PFSK-1 (cell line): ENCODE measurements around the gene AGTPBP1.

Experiments
- FOXP2 ChIP-seq: optimal IDR thresholded peaks from 2 replicates; pipeline ENCODE3; 2011; ENCODE audit warnings: borderline replicate concordance, control low read depth, inconsistent platforms; ENCODE audit not compliant: insufficient read depth; ENCODE audit errors: extremely low read length, extremely low read depth
- POLR2AphosphoS5 ChIP-seq: IDR thresholded peaks from 2 replicates; pipeline ENCODE4 v1.6.1; 2012; ENCODE audit warnings: low read depth, mild to moderate bottlenecking, control low read depth, low read length, moderate library complexity
- SIN3A ChIP-seq: IDR thresholded peaks from 2 replicates; pipeline ENCODE4 v1.6.1; 2012; ENCODE audit warnings: mild to moderate bottlenecking, low read length, moderate library complexity, borderline replicate concordance; ENCODE audit not compliant: insufficient read depth
- TAF1 ChIP-seq: IDR thresholded peaks from 2 replicates; pipeline ENCODE4 v1.6.1; 2012; ENCODE audit warnings: low read length, control low read depth, borderline replicate concordance; ENCODE audit not compliant: insufficient read depth
- TF ChIP-seq, protein P1 (sequence below), 2 experiments: IDR thresholded peaks; 2 replicates each; pipeline versions ENCODE4 v1.6.1 to v1.8.0; 2011 to 2012; ENCODE audit warnings: low read depth in 2 of 2, low read length in 2 of 2, control low read depth in 1 of 2, inconsistent platforms in 1 of 2, mild to moderate bottlenecking in 1 of 2, moderate library complexity in 1 of 2; ENCODE audit not compliant: insufficient read depth in 1 of 2

The AGTPBP1 gene

DNA sequence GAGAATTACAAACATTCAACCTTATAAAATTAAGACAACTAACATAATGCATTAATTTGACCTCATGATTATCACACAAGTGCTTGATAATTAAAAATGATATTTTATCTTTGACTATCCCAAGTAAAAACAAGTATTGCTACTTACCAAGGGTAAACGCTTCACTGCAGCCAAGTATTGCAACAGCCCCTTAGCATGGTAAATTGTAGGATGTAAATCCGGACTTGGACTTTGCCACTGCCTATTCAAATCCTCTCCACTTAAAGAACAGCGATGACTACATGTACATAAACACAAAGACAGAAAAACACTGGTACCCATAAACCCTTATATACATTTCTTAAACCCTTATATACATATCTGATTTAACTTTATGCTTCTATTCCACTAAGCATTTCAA lies 155.1 kb downstream of the AGTPBP1 start:
- no peak for TF ChIP-seq POLR2AphosphoS5
- no peak for TF ChIP-seq SIN3A
- TF ChIP-seq FOXP2 = no peak
- TF ChIP-seq, protein P1, sequence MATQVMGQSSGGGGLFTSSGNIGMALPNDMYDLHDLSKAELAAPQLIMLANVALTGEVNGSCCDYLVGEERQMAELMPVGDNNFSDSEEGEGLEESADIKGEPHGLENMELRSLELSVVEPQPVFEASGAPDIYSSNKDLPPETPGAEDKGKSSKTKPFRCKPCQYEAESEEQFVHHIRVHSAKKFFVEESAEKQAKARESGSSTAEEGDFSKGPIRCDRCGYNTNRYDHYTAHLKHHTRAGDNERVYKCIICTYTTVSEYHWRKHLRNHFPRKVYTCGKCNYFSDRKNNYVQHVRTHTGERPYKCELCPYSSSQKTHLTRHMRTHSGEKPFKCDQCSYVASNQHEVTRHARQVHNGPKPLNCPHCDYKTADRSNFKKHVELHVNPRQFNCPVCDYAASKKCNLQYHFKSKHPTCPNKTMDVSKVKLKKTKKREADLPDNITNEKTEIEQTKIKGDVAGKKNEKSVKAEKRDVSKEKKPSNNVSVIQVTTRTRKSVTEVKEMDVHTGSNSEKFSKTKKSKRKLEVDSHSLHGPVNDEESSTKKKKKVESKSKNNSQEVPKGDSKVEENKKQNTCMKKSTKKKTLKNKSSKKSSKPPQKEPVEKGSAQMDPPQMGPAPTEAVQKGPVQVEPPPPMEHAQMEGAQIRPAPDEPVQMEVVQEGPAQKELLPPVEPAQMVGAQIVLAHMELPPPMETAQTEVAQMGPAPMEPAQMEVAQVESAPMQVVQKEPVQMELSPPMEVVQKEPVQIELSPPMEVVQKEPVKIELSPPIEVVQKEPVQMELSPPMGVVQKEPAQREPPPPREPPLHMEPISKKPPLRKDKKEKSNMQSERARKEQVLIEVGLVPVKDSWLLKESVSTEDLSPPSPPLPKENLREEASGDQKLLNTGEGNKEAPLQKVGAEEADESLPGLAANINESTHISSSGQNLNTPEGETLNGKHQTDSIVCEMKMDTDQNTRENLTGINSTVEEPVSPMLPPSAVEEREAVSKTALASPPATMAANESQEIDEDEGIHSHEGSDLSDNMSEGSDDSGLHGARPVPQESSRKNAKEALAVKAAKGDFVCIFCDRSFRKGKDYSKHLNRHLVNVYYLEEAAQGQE (IDR thresholded peaks at IDR 0.05; ENCODE audit: insufficient read depth in 1 of 2, low read depth in 2 of 2, low read length in 2 of 2) = no peak
- no peak for TF ChIP-seq TAF1

DNA sequence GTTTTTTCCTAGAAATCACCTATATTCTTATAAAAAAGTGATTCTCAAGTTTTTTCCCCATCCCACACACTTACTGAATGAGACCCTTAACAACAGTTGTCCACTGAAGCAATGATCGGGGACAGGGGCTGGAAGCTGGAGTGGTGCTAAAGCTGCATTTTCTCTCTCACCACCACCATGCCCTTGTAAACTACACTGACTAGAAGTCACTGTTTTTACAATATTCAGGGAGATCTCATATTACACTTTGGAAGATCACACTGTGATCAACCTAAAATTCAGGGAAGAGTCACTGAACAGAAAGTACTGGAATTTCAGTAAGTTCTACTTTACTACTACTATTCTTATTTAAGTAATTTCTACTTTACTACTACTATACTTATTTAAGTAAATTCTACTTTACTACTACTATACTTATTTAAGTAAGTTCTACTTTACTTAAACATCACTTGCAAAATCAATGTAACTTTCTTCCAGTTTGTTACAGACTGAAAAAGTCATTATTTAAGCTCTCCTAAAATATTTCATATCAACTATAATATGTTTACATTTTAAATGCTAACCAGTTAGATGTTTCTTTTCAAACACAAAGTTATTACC lies 164.3 kb downstream of the AGTPBP1 start:
- TF ChIP-seq, protein P1 (IDR thresholded peaks at IDR 0.05; ENCODE audit: insufficient read depth in 1 of 2, low read depth in 2 of 2, low read length in 2 of 2) = no peak
- TF ChIP-seq POLR2AphosphoS5 (no peak), TAF1 (no peak), FOXP2 (no peak), SIN3A (no peak)

DNA sequence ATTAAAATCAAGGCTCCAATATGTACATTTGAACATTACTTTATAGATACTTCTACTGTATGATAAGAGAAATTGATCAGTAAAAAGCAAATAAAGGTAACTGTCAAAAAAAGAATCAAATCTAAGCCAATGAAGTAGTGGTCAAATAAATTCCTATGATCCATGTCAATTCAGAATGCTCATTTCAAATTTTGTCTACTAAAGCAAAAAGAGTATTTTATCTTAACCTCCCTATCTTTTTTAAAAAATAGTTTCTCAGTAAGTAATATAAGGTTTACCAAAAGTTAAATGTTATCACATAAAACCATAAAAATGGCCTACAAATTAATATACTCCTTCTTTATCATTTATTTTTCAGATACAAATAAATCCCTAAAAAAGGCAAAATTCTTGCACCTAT lies 165.9 kb downstream of the AGTPBP1 start:
- TF ChIP-seq SIN3A = no peak
- TF ChIP-seq, protein P1 (IDR thresholded peaks at IDR 0.05; ENCODE audit: insufficient read depth in 1 of 2, low read depth in 2 of 2, low read length in 2 of 2) = no peak
- TF ChIP-seq POLR2AphosphoS5 = no peak
- no peak for TF ChIP-seq TAF1
- no peak for TF ChIP-seq FOXP2

DNA sequence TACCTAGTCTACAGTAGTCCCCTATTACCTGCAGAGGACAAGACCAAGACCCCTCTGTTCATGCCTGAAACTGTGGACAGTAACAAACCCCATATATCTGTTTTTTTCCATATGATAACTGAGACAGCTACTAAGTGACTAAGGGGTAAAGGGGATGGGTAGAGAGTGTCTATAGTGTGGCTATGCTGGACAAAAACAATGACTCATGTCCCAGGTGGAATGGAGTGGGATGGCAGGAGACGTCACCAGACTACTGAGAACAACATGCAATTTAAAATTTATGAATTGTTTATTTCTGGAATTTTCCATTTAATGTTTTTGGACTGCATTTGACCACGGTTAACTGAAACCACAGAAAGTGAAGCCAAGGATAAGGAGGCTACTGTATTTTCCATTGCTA lies 171.8 kb downstream of the AGTPBP1 start:
- no peak for TF ChIP-seq TAF1
- TF ChIP-seq, protein P1 (IDR thresholded peaks at IDR 0.05; ENCODE audit: insufficient read depth in 1 of 2, low read depth in 2 of 2, low read length in 2 of 2) = no peak
- TF ChIP-seq POLR2AphosphoS5 = no peak
- no peak for TF ChIP-seq SIN3A
- TF ChIP-seq FOXP2 = no peak

DNA sequence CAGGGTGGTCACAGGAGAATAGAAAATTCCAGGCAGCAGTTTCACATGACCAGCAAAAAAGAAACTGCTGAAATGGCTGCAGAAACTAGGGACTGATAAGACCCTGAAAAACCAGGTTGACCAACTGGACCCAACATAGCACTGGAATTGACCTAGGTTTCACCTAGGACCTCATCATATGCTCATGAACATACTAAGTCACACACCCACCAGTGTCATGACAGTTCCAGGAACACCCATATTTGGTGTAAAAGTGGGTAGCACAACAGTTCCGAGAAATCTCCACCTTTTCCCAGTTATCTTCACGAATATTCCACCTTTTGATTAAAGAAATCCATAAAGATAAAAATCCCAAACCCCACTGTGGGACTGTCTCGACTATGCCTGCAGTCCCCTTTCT lies 182.2 kb downstream of the AGTPBP1 start:
- no peak for TF ChIP-seq SIN3A
- TF ChIP-seq, protein P1 (IDR thresholded peaks at IDR 0.05; ENCODE audit: insufficient read depth in 1 of 2, low read depth in 2 of 2, low read length in 2 of 2) = no peak
- no peak for TF ChIP-seq TAF1
- no peak for TF ChIP-seq FOXP2
- no peak for TF ChIP-seq POLR2AphosphoS5
